OCI-LY1 (cell line): ENCODE results near the gene NOD2.

Source experiments
- CTCF ChIP-seq: fragments of 200-600 bp; sonication (generic), shearing (Covaris generic); IDR thresholded peaks from 2 replicates; pipeline ENCODE4 v1.5.1; 2017; ENCODE audit warnings: mild to moderate bottlenecking, antibody characterized with exemption, low read length, moderate library complexity, mixed read lengths
- EZH2 ChIP-seq: fragments of 200-600 bp; sonication (generic), shearing (Covaris generic); IDR thresholded peaks from 2 replicates; pipeline ENCODE4 v1.8.0; 2017; ENCODE audit warnings: borderline replicate concordance, mixed run types, mild to moderate bottlenecking, antibody characterized with exemption, low read length, moderate library complexity, mixed read lengths

GRCh38 chr16:50692644-50692998 is 785 bp upstream of the NOD2 start:
- TF ChIP-seq CTCF (no peak), EZH2 (no peak)
